Prostate gland (tissue), 2 donors: Measurements from ENCODE around the gene SYT2.

Experiments used
- CTCF ChIP-seq, 4 experiments: fragments of 200-600 bp in 2 of 4; fragments of 450-650 bp in 2 of 4; sonication (generic) in 2 of 4; IDR thresholded peaks; 1 replicate in 3 of 4; 2 replicates in 1 of 4; pipeline ENCODE4 v1.5.1; 2016 to 2019; ENCODE audit warnings: antibody characterized with exemption in 4 of 4, mild to moderate bottlenecking in 2 of 4, moderate library complexity in 2 of 4
- POLR2A ChIP-seq: fragments of 450-650 bp; IDR thresholded peaks from one replicate; pipeline ENCODE4 v1.6.1; 2016; ENCODE audit warnings: antibody characterized with exemption, mild to moderate bottlenecking
- POLR2AphosphoS5 ChIP-seq: sonication (generic); formaldehyde crosslinking; IDR thresholded peaks from one replicate; pipeline ENCODE4 v1.6.1; 2017; ENCODE audit warnings: antibody characterized with exemption

- TF ChIP-seq CTCF (IDR thresholded peaks at IDR 0.05) (no peak), POLR2A (no peak), POLR2AphosphoS5 (no peak)
Measured at GRCh38 chr1:202677433-202677832, 32.8 kb downstream of the SYT2 start.
